ENCODE data around the gene PCSK9. TPM values are rescaled to one million over a fixed set of nuclear protein-coding genes. Genes with fewer than 3 reads are reported as not detected.
A peak's percentile ranks its signal among the peaks of the same experiment; 100 is the strongest.

PCSK9 gene
- polyA plus RNA-seq, 1 donor (not counting 4 experiments of a cell fraction or from before 2014, with no cell fraction given), result 61.7 TPM

- no peak for DNase-seq (ENCODE audit: low read depth, low spot score)
Observed at GRCh38 chr1:55040083-55040932, 960 bp downstream of the PCSK9 start.

DNA sequence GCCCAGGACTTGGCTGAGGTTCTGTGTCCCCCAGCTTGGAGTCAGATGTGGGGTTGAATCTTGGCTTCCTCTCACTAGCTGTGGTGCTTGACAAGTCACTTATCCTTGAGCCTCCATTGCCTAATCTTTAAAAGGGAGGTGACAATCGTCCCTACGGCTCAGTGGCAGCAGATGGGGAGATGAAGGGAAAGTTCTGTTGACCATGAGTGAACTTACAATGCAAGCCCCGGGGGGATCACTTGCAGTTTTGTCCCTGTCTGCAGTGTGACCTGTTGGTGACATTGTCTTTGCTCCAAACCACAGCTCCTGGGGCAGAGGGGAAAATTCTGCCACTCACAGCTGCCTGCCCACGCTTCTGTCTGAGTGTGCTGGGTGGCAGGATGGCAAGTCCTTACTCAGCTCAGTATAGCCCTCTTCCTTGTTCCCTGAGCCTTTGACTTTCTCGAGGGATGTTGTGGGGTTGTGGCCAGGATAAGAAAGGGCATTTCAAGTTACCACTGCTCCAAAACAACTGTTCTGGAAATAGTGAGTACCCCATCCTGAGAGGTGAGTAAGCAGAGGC lies 1.7 kb downstream of the PCSK9 start:
- peaks cover 16 to 18% of the 10 kb centered on the region in 2 experiments for H3K36me3 ChIP-seq (ENCODE audit: control insufficient read depth in 2 of 2, extremely low read depth in 1 of 2, insufficient read depth in 2 of 2, low read length in 2 of 2)
- TF ChIP-seq EZH2 (IDR thresholded peaks at IDR 0.05; ENCODE audit: low read length), result no peak
- DNase-seq (ENCODE audit: low read depth, low spot score), result no peak
- peak overlapping the region; percentile 77 for H3K27ac ChIP-seq (ENCODE audit: control insufficient read depth, insufficient read depth, low read length)
- peak overlapping the region; percentile 81 for H3K9ac ChIP-seq (ENCODE audit: control insufficient read depth, extremely low read depth, insufficient read depth, low read length)
- dilution Hi-C loops (cut with MboI; ENCODE audit: extremely low pct_ligation_motif_present, low sequenced_read_pairs), result no loop called here
- no peak overlapping the region for H2AFZ ChIP-seq (ENCODE audit: control insufficient read depth, low read length)
- FAIRE-seq, result peak; percentile 85
- peaks cover under 1% of the 10 kb centered on the region for H3K9me1 ChIP-seq (ENCODE audit: control insufficient read depth, extremely low read depth, insufficient read depth, low read length)
- H3K79me2 ChIP-seq (ENCODE audit: control insufficient read depth, insufficient read depth, low read length), result peaks cover 71% of the 10 kb centered on the region
- peaks cover 42% of the 10 kb centered on the region for H4K20me1 ChIP-seq (ENCODE audit: control insufficient read depth, extremely low read depth, insufficient read depth, low read length)
- peaks cover 43% of the 10 kb centered on the region for H3K4me1 ChIP-seq (ENCODE audit: control insufficient read depth, extremely low read depth, insufficient read depth, low read length)
- H3K9me3 ChIP-seq (ENCODE audit: control insufficient read depth, low read depth, low read length), result no peaks in the 10 kb centered on the region
- H3K4me2 ChIP-seq (ENCODE audit: control insufficient read depth, extremely low read depth, insufficient read depth, low read depth, low read length), result peak overlapping the region; percentile 67
- H3K4me3 ChIP-seq (ENCODE audit: control insufficient read depth in 2 of 3, extremely low read depth in 1 of 3, insufficient read depth in 2 of 3, low read depth in 1 of 3, low read length in 3 of 3), result peak overlapping the region; percentile 79 to 84 (median 81)
- no peaks in the 10 kb centered on the region for H3K27me3 ChIP-seq (ENCODE audit: control insufficient read depth, extremely low read depth, insufficient read depth, low read length)

More at GRCh38 chr1:55040083-55040932, 960 bp downstream of the PCSK9 start:
- H3K4me3 ChIP-seq (ENCODE audit: control insufficient read depth in 2 of 3, extremely low read depth in 1 of 3, insufficient read depth in 2 of 3, low read depth in 1 of 3, low read length in 3 of 3), result peak overlapping the region; percentile 79 to 84 (median 81)
- peak overlapping the region; percentile 67 for H3K4me2 ChIP-seq (ENCODE audit: control insufficient read depth, extremely low read depth, insufficient read depth, low read depth, low read length)
- peaks cover 39% of the 10 kb centered on the region for H4K20me1 ChIP-seq (ENCODE audit: control insufficient read depth, extremely low read depth, insufficient read depth, low read length)
- peak overlapping the region; percentile 8 for H2AFZ ChIP-seq (ENCODE audit: control insufficient read depth, low read length)
- dilution Hi-C loops (cut with MboI; ENCODE audit: extremely low pct_ligation_motif_present, low sequenced_read_pairs), result no loop called here
- peak overlapping the region; percentile 81 for H3K9ac ChIP-seq (ENCODE audit: control insufficient read depth, extremely low read depth, insufficient read depth, low read length)
- peaks cover 11 to 14% of the 10 kb centered on the region in 2 experiments for H3K36me3 ChIP-seq (ENCODE audit: control insufficient read depth in 2 of 2, extremely low read depth in 1 of 2, insufficient read depth in 2 of 2, low read length in 2 of 2)
- peak overlapping the region; percentile 77 for H3K27ac ChIP-seq (ENCODE audit: control insufficient read depth, insufficient read depth, low read length)
- H3K27me3 ChIP-seq (ENCODE audit: control insufficient read depth, extremely low read depth, insufficient read depth, low read length), result no peaks in the 10 kb centered on the region
- H3K4me1 ChIP-seq (ENCODE audit: control insufficient read depth, extremely low read depth, insufficient read depth, low read length), result peaks cover 43% of the 10 kb centered on the region
- no peaks in the 10 kb centered on the region for H3K9me3 ChIP-seq (ENCODE audit: control insufficient read depth, low read depth, low read length)
- no peak for FAIRE-seq
- TF ChIP-seq CTCF (optimal IDR thresholded peaks at IDR 0.05 in 1 of 3, IDR thresholded peaks at IDR 0.05 in 1 of 3, conservative IDR thresholded peaks at IDR 0.05 in 1 of 3; ENCODE audit: extremely low read depth in 1 of 3, insufficient read depth in 2 of 3, low read length in 3 of 3) (no peak), EZH2 (IDR thresholded peaks at IDR 0.05; ENCODE audit: low read length) (no peak)
- H3K79me2 ChIP-seq (ENCODE audit: control insufficient read depth, insufficient read depth, low read length), result peaks cover 64% of the 10 kb centered on the region
- no peaks in the 10 kb centered on the region for H3K9me1 ChIP-seq (ENCODE audit: control insufficient read depth, extremely low read depth, insufficient read depth, low read length)

Measured in keratinocyte (primary cell).